Colonic mucosa (tissue), 4 donors: ENCODE results near the gene MBOAT1. TPM values are rescaled to one million over a fixed set of nuclear protein-coding genes. Genes with fewer than 3 reads are reported as not detected.

Experiments
- DNase-seq: peaks from one replicate; pipeline ENCODE4 v3.0.0-alpha.2; 2020
- H3K27ac ChIP-seq: fragments of 200-600 bp; one replicate; pipeline ENCODE4 v1.8.0; 2021
- H3K27me3 ChIP-seq: fragments of 200-600 bp; one replicate; pipeline ENCODE4 v1.8.0; 2021
- H3K36me3 ChIP-seq: fragments of 200-600 bp; one replicate; pipeline ENCODE4 v1.8.0; 2021
- H3K4me1 ChIP-seq: fragments of 200-600 bp; one replicate; pipeline ENCODE4 v1.8.0; 2021; ENCODE audit warnings: mild to moderate bottlenecking
- H3K4me3 ChIP-seq: fragments of 200-600 bp; one replicate; pipeline ENCODE4 v1.8.0; 2021
- H3K9ac ChIP-seq, 2 donors: one replicate each; pipeline ENCODE4 v1.7.0; 2013; ENCODE audit warnings: control low read depth in 2 of 2, low read depth in 2 of 2, low read length in 2 of 2
- H3K9me3 ChIP-seq: fragments of 200-600 bp; one replicate; pipeline ENCODE4 v1.8.0; 2021
- CTCF ChIP-seq: fragments of 200-600 bp; IDR thresholded peaks from one replicate; pipeline ENCODE4 v1.8.0; 2022; ENCODE audit warnings: antibody characterized with exemption, mild to moderate bottlenecking
- intact Hi-C: fragments of 100-400 bp; cut with DNase I; formaldehyde crosslinking; loops from one replicate; pipeline ENCODE4 v1.14.1; 2022
- total RNA-seq, 2 donors: library from RNA; stranded (reverse); fragmentation: NEBNext Ultra II Directional in 1 of 2; extraction: Animal tissue kit (Norgen Biotek cat#: 25700) in 1 of 2; gene quantifications; one replicate each; pipeline ENCODE4 v1.2.1, GENCODE V29; 2021
- donor health status: healthy.
- donor health status: DM: no; HTN: no; CAD: no.
- donor health status: DM: no; HTN: no; CAD: no.

The MBOAT1 gene
- total RNA-seq, 2 donors from 2014 or later, result 45.7 to 54.1 TPM

- Histone ChIP-seq H3K36me3 (no peaks in the 10 kb centered on the region), H3K9me3 (no peaks in the 10 kb centered on the region), H3K4me1 (peaks cover 4% of the 10 kb centered on the region), H3K4me3 (no peak overlapping the region), H3K27me3 (no peaks in the 10 kb centered on the region), H3K27ac (peak overlapping the region; percentile 28), H3K9ac (peak overlapping the region in 1 of 2 donors; percentile 4)
- TF ChIP-seq CTCF, result no peak
- no peak for DNase-seq
- intact Hi-C loops, result no loop called here
Observed at GRCh38 chr6:20221421-20221820, 9.2 kb upstream of the MBOAT1 start.

GRCh38 chr6:20220359-20220758 lies 8.1 kb upstream of the MBOAT1 start:
- no peak for TF ChIP-seq CTCF
- no peak overlapping the region for H3K9ac ChIP-seq
- H3K4me3 ChIP-seq, result no peak overlapping the region
- H3K4me1 ChIP-seq, result peaks cover 4% of the 10 kb centered on the region
- no peaks in the 10 kb centered on the region for H3K9me3 ChIP-seq
- no peaks in the 10 kb centered on the region for H3K36me3 ChIP-seq
- H3K27me3 ChIP-seq, result no peaks in the 10 kb centered on the region
- H3K27ac ChIP-seq, result no peak overlapping the region
- DNase-seq, result no peak
- intact Hi-C loops, result no loop called here

GRCh38 chr6:20217891-20218290 lies 5.6 kb upstream of the MBOAT1 start:
- Histone ChIP-seq H3K4me1 (peaks cover 10% of the 10 kb centered on the region), H3K4me3 (no peak overlapping the region), H3K27me3 (no peaks in the 10 kb centered on the region), H3K27ac (no peak overlapping the region), H3K36me3 (no peaks in the 10 kb centered on the region), H3K9ac (no peak overlapping the region), H3K9me3 (no peaks in the 10 kb centered on the region)
- no peak for TF ChIP-seq CTCF
- DNase-seq, result no peak
- intact Hi-C loops, result loop anchor here (10.0 kb wide), 1 partner anchor 93 kb away; no protein-coding TSS in a partner anchor

- intact Hi-C loops, result loop anchor here (10.0 kb wide), 1 partner anchor 93 kb away; no protein-coding TSS in a partner anchor
- peaks cover 10% of the 10 kb centered on the region for H3K4me1 ChIP-seq
- no peak overlapping the region for H3K4me3 ChIP-seq
- no peaks in the 10 kb centered on the region for H3K27me3 ChIP-seq
- H3K9ac ChIP-seq, result no peak overlapping the region
- no peaks in the 10 kb centered on the region for H3K36me3 ChIP-seq
- no peak overlapping the region for H3K27ac ChIP-seq
- no peaks in the 10 kb centered on the region for H3K9me3 ChIP-seq
- TF ChIP-seq CTCF, result no peak
- DNase-seq, result no peak
Observed at GRCh38 chr6:20217324-20217855, 5.1 kb upstream of the MBOAT1 start.

GRCh38 chr6:20215310-20215709 lies 3.0 kb upstream of the MBOAT1 start:
- peaks cover 11% of the 10 kb centered on the region for H3K4me1 ChIP-seq
- DNase-seq, result no peak
- TF ChIP-seq CTCF, result no peak
- no peaks in the 10 kb centered on the region for H3K9me3 ChIP-seq
- H3K4me3 ChIP-seq, result no peak overlapping the region
- H3K27ac ChIP-seq, result no peak overlapping the region
- no peaks in the 10 kb centered on the region for H3K27me3 ChIP-seq
- intact Hi-C loops, result loop anchor here (10.0 kb wide), 1 partner anchor 91 kb away; no protein-coding TSS in a partner anchor
- no peak overlapping the region for H3K9ac ChIP-seq
- no peaks in the 10 kb centered on the region for H3K36me3 ChIP-seq
